CD4-positive, alpha-beta T cell (primary cell): ENCODE data around the gene LPP. TPM values are rescaled to one million over a fixed set of nuclear protein-coding genes. Genes with fewer than 3 reads are reported as not detected.

Source experiments
- ATAC-seq: fragments of 200-7000 bp; cut with Tn5 transposase; one replicate; pipeline ENCODE4 v1.10.0; 2022; ENCODE audit warnings: mild to moderate bottlenecking; ENCODE audit not compliant: poor library complexity
- CTCF ChIA-PET: fragments of 350-600 bp; sonication (Branson Sonifier 250); formaldehyde crosslinking; loops from one replicate; lab custom pipeline; 2021; ENCODE audit warnings: antibody characterized with exemption, inconsistent platforms; lab: Charles Lee
- POLR2A ChIA-PET: fragments of 350-600 bp; sonication (Branson Sonifier 250); formaldehyde crosslinking; loops from one replicate; lab custom pipeline; 2021; ENCODE audit warnings: antibody characterized with exemption, inconsistent platforms; lab: Charles Lee
- DNase-seq, 14 experiments: peaks; one replicate each; pipeline ENCODE4 v3.0.0-alpha.2; 2013 to 2020; ENCODE audit warnings: mixed read lengths in 2 of 14
- H3K27ac ChIP-seq, 2 donors: one replicate each; pipeline versions ENCODE4 v1.5.1 to v1.7.0; 2013; ENCODE audit warnings: low read length in 2 of 2, low read depth in 1 of 2, mild to moderate bottlenecking in 1 of 2
- H3K27me3 ChIP-seq, 2 experiments: 1 replicate in 1 of 2; 2 replicates in 1 of 2; pipeline versions ENCODE4 v1.6.1 to v1.7.0; 2013; ENCODE audit warnings: low read length in 2 of 2, control low read depth in 1 of 2, mild to moderate bottlenecking in 1 of 2, moderate library complexity in 1 of 2; ENCODE audit not compliant: insufficient read depth in 2 of 2, control insufficient read depth in 1 of 2
- H3K36me3 ChIP-seq: one replicate; pipeline ENCODE4 v1.6.1; 2013; ENCODE audit warnings: low read length, control low read depth; ENCODE audit not compliant: insufficient read depth
- H3K4me1 ChIP-seq: one replicate; pipeline ENCODE4 v1.6.1; 2013; ENCODE audit warnings: low read length, control low read depth; ENCODE audit not compliant: insufficient read depth
- H3K4me3 ChIP-seq: one replicate; pipeline ENCODE4 v1.5.1; 2013; ENCODE audit warnings: mild to moderate bottlenecking, low read length, moderate library complexity
- H3K9me3 ChIP-seq, 2 experiments: 1 replicate in 1 of 2; 2 replicates in 1 of 2; pipeline versions ENCODE4 v1.6.1 to v1.7.0; 2013; ENCODE audit warnings: low read length in 2 of 2, mild to moderate bottlenecking in 2 of 2, control low read depth in 1 of 2, moderate library complexity in 1 of 2; ENCODE audit not compliant: control insufficient read depth in 1 of 2, insufficient read depth in 1 of 2
- H3K27ac Mint-ChIP-seq: one replicate; pipeline ENCODE4 v1.8.0; 2020; ENCODE audit warnings: mixed read lengths
- H3K27me3 Mint-ChIP-seq: one replicate; pipeline ENCODE4 v1.8.0; 2021; ENCODE audit warnings: mixed read lengths
- H3K36me3 Mint-ChIP-seq: one replicate; pipeline ENCODE4 v1.8.0; 2021; ENCODE audit warnings: low read depth, mixed read lengths
- H3K4me1 Mint-ChIP-seq: one replicate; pipeline ENCODE4 v1.8.0; 2021; ENCODE audit warnings: low read depth, mixed read lengths
- H3K4me3 Mint-ChIP-seq: one replicate; pipeline ENCODE4 v1.8.0; 2020; ENCODE audit warnings: mild to moderate bottlenecking, mixed read lengths
- H3K9me3 Mint-ChIP-seq: one replicate; pipeline ENCODE4 v1.8.0; 2020; ENCODE audit warnings: mixed read lengths
- intact Hi-C, 2 experiments: fragments of 100-400 bp; cut with DNase I in 1 of 2; cut with micrococcal nuclease in 1 of 2; formaldehyde crosslinking; loops; one replicate each; pipeline versions ENCODE4 v1.15.1 to v1.9.0; 2023 to 2025; cut with DNase I, micrococcal nuclease
- total RNA-seq, 174 experiments: library from RNA in 2 of 174; stranded (reverse) in 2 of 174; gene quantifications; one replicate each; pipeline ENCODE4 v1.2.3 and lab custom pipeline; 2021 to 2026
- TF ChIP-seq, protein P1 (sequence below): fragments of 200-600 bp; IDR thresholded peaks from one replicate; pipeline ENCODE4 v1.8.0; 2022; ENCODE audit warnings: antibody characterized with exemption, mild to moderate bottlenecking

The LPP gene
- total RNA-seq, 2 experiments from 2014 or later: 45.6 to 45.9 TPM

DNA sequence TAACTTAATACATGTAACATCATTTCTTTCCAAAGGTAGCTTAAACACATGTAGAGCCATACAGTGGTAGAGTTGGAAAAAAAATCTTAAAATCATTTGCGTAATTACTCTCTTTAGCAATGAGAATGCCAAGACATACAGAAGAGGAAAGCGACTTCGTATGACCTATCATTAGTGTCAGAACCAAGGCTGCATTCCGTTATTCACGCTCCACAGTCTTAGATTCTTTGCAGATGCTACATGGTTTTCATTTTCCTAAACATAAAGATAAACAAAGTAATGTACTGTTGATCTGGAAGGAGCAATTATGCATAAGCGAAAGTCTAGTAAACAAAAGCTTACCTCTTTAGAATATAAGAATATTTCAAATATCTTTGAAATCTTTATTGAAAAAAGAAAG is 607.5 kb downstream of the LPP start:
- H3K27me3 ChIP-seq: no peaks in the 10 kb centered on the region
- H3K4me1 ChIP-seq: no peaks in the 10 kb centered on the region
- no peak overlapping the region for H3K4me3 ChIP-seq
- peaks cover 6% of the 10 kb centered on the region for H3K36me3 ChIP-seq
- Mint-ChIP-seq H3K4me3 (no peak overlapping the region), H3K9me3 (no peaks in the 10 kb centered on the region), H3K27me3 (no peaks in the 10 kb centered on the region), H3K4me1 (no peaks in the 10 kb centered on the region), H3K27ac (no peak overlapping the region), H3K36me3 (peaks cover 6% of the 10 kb centered on the region)
- no peak overlapping the region for H3K27ac ChIP-seq
- intact Hi-C loops: no loop called here
- no peak for ATAC-seq
- ChIA-PET CTCF (no interaction called here), POLR2A (no interaction called here)
- TF ChIP-seq, protein P1, sequence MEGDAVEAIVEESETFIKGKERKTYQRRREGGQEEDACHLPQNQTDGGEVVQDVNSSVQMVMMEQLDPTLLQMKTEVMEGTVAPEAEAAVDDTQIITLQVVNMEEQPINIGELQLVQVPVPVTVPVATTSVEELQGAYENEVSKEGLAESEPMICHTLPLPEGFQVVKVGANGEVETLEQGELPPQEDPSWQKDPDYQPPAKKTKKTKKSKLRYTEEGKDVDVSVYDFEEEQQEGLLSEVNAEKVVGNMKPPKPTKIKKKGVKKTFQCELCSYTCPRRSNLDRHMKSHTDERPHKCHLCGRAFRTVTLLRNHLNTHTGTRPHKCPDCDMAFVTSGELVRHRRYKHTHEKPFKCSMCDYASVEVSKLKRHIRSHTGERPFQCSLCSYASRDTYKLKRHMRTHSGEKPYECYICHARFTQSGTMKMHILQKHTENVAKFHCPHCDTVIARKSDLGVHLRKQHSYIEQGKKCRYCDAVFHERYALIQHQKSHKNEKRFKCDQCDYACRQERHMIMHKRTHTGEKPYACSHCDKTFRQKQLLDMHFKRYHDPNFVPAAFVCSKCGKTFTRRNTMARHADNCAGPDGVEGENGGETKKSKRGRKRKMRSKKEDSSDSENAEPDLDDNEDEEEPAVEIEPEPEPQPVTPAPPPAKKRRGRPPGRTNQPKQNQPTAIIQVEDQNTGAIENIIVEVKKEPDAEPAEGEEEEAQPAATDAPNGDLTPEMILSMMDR: no peak
- DNase-seq: no peak
- no peaks in the 10 kb centered on the region for H3K9me3 ChIP-seq

DNA sequence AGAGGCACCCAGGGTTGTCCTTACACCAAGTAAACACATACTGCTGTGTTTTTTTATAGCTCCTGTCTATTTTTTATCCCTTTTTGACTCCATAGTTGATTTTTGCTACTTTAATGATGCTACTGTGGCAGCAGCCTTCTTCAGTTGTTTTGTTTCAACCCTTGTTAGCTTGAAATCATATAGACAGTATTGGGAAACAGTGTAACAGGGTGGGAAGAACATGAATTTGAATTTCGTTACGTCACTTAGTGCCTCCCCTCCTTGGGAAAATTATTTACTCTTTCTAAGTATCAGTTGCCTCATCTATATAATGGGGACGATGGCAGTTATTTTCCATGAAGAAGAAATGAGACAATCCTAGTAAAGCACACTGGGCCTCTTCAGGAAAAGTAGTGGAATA is 608.0 kb downstream of the LPP start:
- ChIA-PET POLR2A (no interaction called here), CTCF (no interaction called here)
- H3K4me3 Mint-ChIP-seq: no peak overlapping the region
- no peaks in the 10 kb centered on the region for H3K4me1 Mint-ChIP-seq
- no peak overlapping the region for H3K4me3 ChIP-seq
- no peak for ATAC-seq
- TF ChIP-seq, protein P1: no peak
- H3K27ac Mint-ChIP-seq: no peak overlapping the region
- no peak for DNase-seq
- H3K9me3 Mint-ChIP-seq: no peaks in the 10 kb centered on the region
- no peaks in the 10 kb centered on the region for H3K9me3 ChIP-seq
- H3K27ac ChIP-seq: no peak overlapping the region
- H3K36me3 Mint-ChIP-seq: peaks cover 6% of the 10 kb centered on the region
- H3K4me1 ChIP-seq: no peaks in the 10 kb centered on the region
- no peaks in the 10 kb centered on the region for H3K27me3 ChIP-seq
- peaks cover 6% of the 10 kb centered on the region for H3K36me3 ChIP-seq
- intact Hi-C loops: no loop called here
- no peaks in the 10 kb centered on the region for H3K27me3 Mint-ChIP-seq

DNA sequence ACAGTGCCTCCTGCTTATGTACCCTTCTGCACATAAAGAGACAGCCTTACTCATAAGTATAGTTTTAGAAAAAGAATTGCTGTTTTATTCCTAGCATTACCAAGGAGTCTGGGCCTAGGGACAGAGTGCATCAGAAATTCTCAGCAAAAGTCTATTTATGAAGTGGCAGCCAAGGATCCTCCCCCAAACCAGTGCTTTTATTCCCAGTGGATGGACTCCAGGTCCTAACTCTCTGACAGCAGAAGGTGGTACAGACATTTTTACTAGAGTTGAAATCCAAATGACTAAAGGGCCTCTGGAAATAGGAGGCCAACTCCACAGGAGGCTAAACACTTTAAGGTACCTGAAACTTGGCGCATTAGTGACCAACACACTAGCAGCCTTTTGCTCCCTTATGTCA is 610.7 kb downstream of the LPP start:
- POLR2A ChIA-PET: no interaction called here
- H3K36me3 ChIP-seq: peaks cover 6% of the 10 kb centered on the region
- CTCF ChIA-PET: no interaction called here
- Mint-ChIP-seq H3K4me1 (no peaks in the 10 kb centered on the region), H3K4me3 (no peak overlapping the region), H3K36me3 (peaks cover 6% of the 10 kb centered on the region), H3K9me3 (no peaks in the 10 kb centered on the region), H3K27me3 (no peaks in the 10 kb centered on the region), H3K27ac (no peak overlapping the region)
- no peaks in the 10 kb centered on the region for H3K9me3 ChIP-seq
- intact Hi-C loops: no loop called here
- H3K4me3 ChIP-seq: no peak overlapping the region
- DNase-seq (no peak), ATAC-seq (no peak)
- H3K27ac ChIP-seq: no peak overlapping the region
- no peaks in the 10 kb centered on the region for H3K4me1 ChIP-seq
- H3K27me3 ChIP-seq: no peaks in the 10 kb centered on the region
- TF ChIP-seq, protein P1: no peak
